ENCODE results near the gene FBN3.
A peak's percentile ranks its signal among the peaks of the same experiment; 100 is the strongest.
"Not testable (repeated sequence)": the region's sequence is repeated elsewhere in the genome, so short reads cannot be mapped to it uniquely, and the experiment has no call there.

Gene FBN3

GRCh38 chr19:8056533-8056932 lies 92.9 kb downstream of the FBN3 start:
- no peak for DNase-seq (ENCODE audit: low spot score)

GRCh38 chr19:8054169-8054568 lies 95.2 kb downstream of the FBN3 start:
- DNase-seq (ENCODE audit: low spot score): no peak

- no peak for DNase-seq (ENCODE audit: low spot score)
Observed at GRCh38 chr19:8052464-8052859, 96.9 kb downstream of the FBN3 start, which contains the start of gene CCL25. Gene CCL25 (plus strand): TSS chr19:8052760. CDS start chr19:8053050, 290 bp downstream.

GRCh38 chr19:8050274-8051096 lies 98.9 kb downstream of the FBN3 start:
- peak; percentile 99 for DNase-seq (ENCODE audit: low spot score)

GRCh38 chr19:8046569-8047165 lies 102.7 kb downstream of the FBN3 start:
- no peak for DNase-seq (ENCODE audit: low spot score)

- DNase-seq (ENCODE audit: low spot score): no peak
Observed at GRCh38 chr19:8045872-8046568, 103.4 kb downstream of the FBN3 start.

GRCh38 chr19:8044018-8044417 lies 105.4 kb downstream of the FBN3 start:
- no peak for DNase-seq (ENCODE audit: low spot score)

GRCh38 chr19:8042900-8043299 lies 106.5 kb downstream of the FBN3 start:
- no peak for DNase-seq (ENCODE audit: low spot score)

- DNase-seq (ENCODE audit: low spot score): no peak
Observed at GRCh38 chr19:8041531-8041931, 107.9 kb downstream of the FBN3 start.

GRCh38 chr19:8039231-8039630 lies 110.2 kb downstream of the FBN3 start:
- no peak for DNase-seq (ENCODE audit: low spot score)

GRCh38 chr19:8038815-8039214 lies 110.6 kb downstream of the FBN3 start:
- DNase-seq (ENCODE audit: low spot score): no peak

GRCh38 chr19:8036434-8037099 lies 112.8 kb downstream of the FBN3 start:
- DNase-seq (ENCODE audit: low spot score): no peak

GRCh38 chr19:8034178-8034525 lies 115.2 kb downstream of the FBN3 start:
- DNase-seq (ENCODE audit: low spot score): no peak

GRCh38 chr19:8033287-8034177 lies 115.9 kb downstream of the FBN3 start:
- peak; percentile 92 for DNase-seq (ENCODE audit: low spot score)

- DNase-seq (ENCODE audit: low spot score): no peak
Observed at GRCh38 chr19:8030960-8031359, 118.4 kb downstream of the FBN3 start.

- DNase-seq (ENCODE audit: low spot score): no peak
Observed at GRCh38 chr19:8028951-8029491, 120.4 kb downstream of the FBN3 start.

- no peak for DNase-seq (ENCODE audit: low spot score)
Observed at GRCh38 chr19:8025316-8025715, 124.1 kb downstream of the FBN3 start.

GRCh38 chr19:8024256-8024655 lies 125.1 kb downstream of the FBN3 start:
- not testable (repeated sequence) for DNase-seq (ENCODE audit: low spot score)

- no peak for DNase-seq (ENCODE audit: low spot score)
Observed at GRCh38 chr19:8023371-8023770, 126.0 kb downstream of the FBN3 start.

GRCh38 chr19:8022275-8022674 lies 127.1 kb downstream of the FBN3 start:
- DNase-seq (ENCODE audit: low spot score): no peak

GRCh38 chr19:8021374-8021773 lies 128.0 kb downstream of the FBN3 start:
- no peak for DNase-seq (ENCODE audit: low spot score)
